ENCODE measurements around the gene NSDHL. TPM values are rescaled to one million over a fixed set of nuclear protein-coding genes. Genes with fewer than 3 reads are reported as not detected.
"Not testable (repeated sequence)": the region's sequence is repeated elsewhere in the genome, so short reads cannot be mapped to it uniquely, and the experiment has no call there.

NSDHL gene
- total and polyA plus RNA-seq, 2 experiments from 2014 or later = 11.2 to 25.2 TPM

DNA sequence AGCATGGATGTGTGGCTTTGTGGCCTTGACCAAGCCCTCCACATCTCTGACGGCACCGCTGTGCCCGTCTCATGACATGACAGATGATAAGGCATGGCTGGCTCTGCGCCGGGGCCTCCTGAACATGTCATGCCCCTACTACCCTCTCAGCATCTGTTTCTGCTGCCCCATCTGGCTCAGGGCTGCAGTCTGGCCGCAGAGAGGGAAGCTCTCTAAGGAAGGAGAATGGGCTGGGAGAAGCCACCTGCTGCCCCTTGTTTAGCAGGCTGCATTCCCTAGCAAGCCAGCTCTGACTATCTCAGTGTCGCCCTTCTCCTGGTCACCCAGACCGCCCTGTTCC is 74.2 kb downstream of the NSDHL start:
- peaks cover 4% of the 10 kb centered on the region; the same call in 1 of the 2 replicates for H3K4me1 ChIP-seq (ENCODE audit: insufficient read depth)
- no peak overlapping the region for H2AFZ ChIP-seq
- H3K9me3 ChIP-seq (ENCODE audit: low read depth) = no peaks in the 10 kb centered on the region
- H3K9ac ChIP-seq = no peak overlapping the region
- H3K4me3 ChIP-seq = no peak overlapping the region
- no peaks in the 10 kb centered on the region for H3F3A ChIP-seq (ENCODE audit: insufficient read depth)
- no peak overlapping the region for H3K4me2 ChIP-seq (ENCODE audit: unreplicated experiment)
- DNase-seq = no peak
- no peaks in the 10 kb centered on the region for H3K27me3 ChIP-seq (replicated peaks; ENCODE audit: insufficient read depth)
- no peak overlapping the region for H3K27ac ChIP-seq
- in situ Hi-C loops (cut with MboI) = no loop called here
- TF ChIP-seq EZH2 (IDR thresholded peaks at IDR 0.05; ENCODE audit: insufficient read depth, poor library complexity, severe bottlenecking) (no peak), EZH2phosphoT487 (IDR thresholded peaks at IDR 0.05; ENCODE audit: insufficient read depth, low read depth) (no peak)
- H3K36me3 ChIP-seq (ENCODE audit: low read depth) = no peaks in the 10 kb centered on the region
- 63 to 67% methylated on average over 3 to 5 of the region's 8 CpGs for WGBS, 2 experiments (ENCODE audit: low coverage in 1 of 2, low lambda C conversion rate in 2 of 2, missing lambda C conversion rate in 2 of 2)
- no peaks in the 10 kb centered on the region for H4K20me1 ChIP-seq (ENCODE audit: insufficient read depth)
- H3K9me2 ChIP-seq (ENCODE audit: insufficient read depth) = no peaks in the 10 kb centered on the region
- no peaks in the 10 kb centered on the region for H3K79me2 ChIP-seq (ENCODE audit: insufficient read depth)

DNA sequence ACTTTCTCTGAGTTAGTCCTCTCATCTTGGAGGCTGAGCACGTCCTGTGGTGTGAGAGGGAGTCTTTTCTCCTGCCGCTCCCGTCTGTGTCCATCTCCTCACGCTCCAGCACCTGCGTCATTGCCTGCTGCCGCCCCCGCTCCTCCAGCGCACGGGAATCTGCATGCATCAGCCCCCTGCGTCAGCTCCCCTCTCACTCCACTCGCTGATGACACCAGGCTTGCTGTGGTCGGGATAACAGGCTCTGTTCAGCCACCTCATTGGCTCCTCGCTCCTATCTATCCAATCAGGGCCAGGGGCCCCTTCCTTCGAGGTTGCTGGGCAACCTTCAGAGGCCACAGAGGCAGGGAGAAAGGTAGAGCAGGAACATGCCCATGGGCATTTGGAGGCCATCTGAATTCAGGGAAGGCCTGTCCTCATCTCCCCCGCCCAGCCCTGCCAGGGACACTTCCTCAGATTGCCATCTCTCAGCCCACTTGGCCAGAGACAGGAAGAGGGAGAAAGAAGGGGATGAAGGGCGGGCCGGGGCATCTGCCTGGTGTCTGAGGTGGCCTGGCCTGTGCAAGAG is 76.3 kb downstream of the NSDHL start:
- no peaks in the 10 kb centered on the region for H4K20me1 ChIP-seq (ENCODE audit: insufficient read depth)
- WGBS, 2 experiments (ENCODE audit: low coverage in 1 of 2, low lambda C conversion rate in 2 of 2, missing lambda C conversion rate in 2 of 2) = 40 to 57% methylated on average over 12 to 17 of the region's 17 CpGs
- no peaks in the 10 kb centered on the region for H3K36me3 ChIP-seq (ENCODE audit: low read depth)
- no peaks in the 10 kb centered on the region for H3F3A ChIP-seq (ENCODE audit: insufficient read depth)
- H2AFZ ChIP-seq = no peak overlapping the region
- H3K27me3 ChIP-seq (replicated peaks; ENCODE audit: insufficient read depth) = no peaks in the 10 kb centered on the region
- H3K4me1 ChIP-seq (ENCODE audit: insufficient read depth) = peaks cover 4% of the 10 kb centered on the region; the same call in 1 of the 2 replicates
- in situ Hi-C loops (cut with MboI) = no loop called here
- no peaks in the 10 kb centered on the region for H3K79me2 ChIP-seq (ENCODE audit: insufficient read depth)
- no peak overlapping the region for H3K9ac ChIP-seq
- no peaks in the 10 kb centered on the region for H3K9me2 ChIP-seq (ENCODE audit: insufficient read depth)
- no peak overlapping the region for H3K4me3 ChIP-seq
- peak; percentile 27 for DNase-seq
- no peak overlapping the region for H3K4me2 ChIP-seq (ENCODE audit: unreplicated experiment)
- H3K9me3 ChIP-seq (ENCODE audit: low read depth) = no peaks in the 10 kb centered on the region
- no peak for TF ChIP-seq EZH2phosphoT487 (IDR thresholded peaks at IDR 0.05; ENCODE audit: insufficient read depth, low read depth)
- no peak for TF ChIP-seq EZH2 (IDR thresholded peaks at IDR 0.05; ENCODE audit: insufficient read depth, poor library complexity, severe bottlenecking)
- no peak overlapping the region for H3K27ac ChIP-seq

DNA sequence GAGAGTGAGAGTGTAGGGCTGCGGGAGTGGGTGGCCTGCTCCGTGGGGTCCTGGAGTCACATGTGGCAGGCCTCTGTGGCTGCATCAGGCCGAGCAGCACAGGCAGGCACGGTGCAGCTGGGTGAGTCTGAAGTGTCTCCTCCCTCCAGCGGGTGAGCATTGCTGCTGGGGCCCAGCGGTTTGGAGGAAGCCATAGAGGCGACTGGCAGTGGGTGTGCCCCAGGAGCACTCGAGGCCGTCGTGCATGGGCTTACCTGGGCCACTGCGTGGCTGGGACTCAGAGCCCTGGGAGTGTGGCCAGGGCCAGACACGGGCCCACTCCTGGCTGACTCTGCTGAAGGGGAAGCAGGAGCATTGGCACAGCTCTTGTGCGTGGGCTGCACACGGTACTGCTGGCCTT is 77.6 kb downstream of the NSDHL start:
- Histone ChIP-seq H3K27ac (no peak overlapping the region), H3K36me3 (ENCODE audit: low read depth) (no peaks in the 10 kb centered on the region), H3K9ac (no peak overlapping the region), H3K9me2 (ENCODE audit: insufficient read depth) (no peaks in the 10 kb centered on the region), H3K4me1 (ENCODE audit: insufficient read depth) (peaks cover 4% of the 10 kb centered on the region; the same call in 1 of the 2 replicates), H3K27me3 (replicated peaks; ENCODE audit: insufficient read depth) (no peaks in the 10 kb centered on the region), H3K4me3 (no peak overlapping the region), H3K79me2 (ENCODE audit: insufficient read depth) (no peaks in the 10 kb centered on the region), H3K9me3 (ENCODE audit: low read depth) (no peaks in the 10 kb centered on the region), H4K20me1 (ENCODE audit: insufficient read depth) (no peaks in the 10 kb centered on the region), H3F3A (ENCODE audit: insufficient read depth) (no peaks in the 10 kb centered on the region), H3K4me2 (ENCODE audit: unreplicated experiment) (no peak overlapping the region), H2AFZ (no peak overlapping the region)
- WGBS, 2 experiments (ENCODE audit: low coverage in 1 of 2, low lambda C conversion rate in 2 of 2, missing lambda C conversion rate in 2 of 2) = 75 to 87% methylated on average over 7 to 8 of the region's 14 CpGs
- DNase-seq = no peak
- TF ChIP-seq EZH2phosphoT487 (IDR thresholded peaks at IDR 0.05; ENCODE audit: insufficient read depth, low read depth) (no peak), EZH2 (IDR thresholded peaks at IDR 0.05; ENCODE audit: insufficient read depth, poor library complexity, severe bottlenecking) (no peak)
- in situ Hi-C loops (cut with MboI) = no loop called here

DNA sequence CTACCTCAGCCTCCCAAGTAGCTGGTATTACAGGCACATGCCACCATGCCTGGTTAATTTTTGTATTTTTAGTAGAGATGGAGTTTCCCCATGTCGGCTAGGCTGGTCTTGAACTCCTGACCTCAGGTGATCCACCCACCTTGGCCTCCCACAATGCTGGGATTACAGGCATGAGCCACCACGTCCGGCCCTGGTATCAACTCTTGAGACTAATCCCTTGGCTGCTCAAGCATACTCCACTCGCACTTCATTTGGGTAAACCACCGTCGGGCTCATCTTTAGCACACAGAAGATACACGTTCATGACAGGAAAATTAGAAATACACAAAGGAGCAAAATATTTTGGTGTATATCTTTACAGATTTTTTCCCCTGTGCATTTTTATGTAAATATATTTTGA is 79.2 kb downstream of the NSDHL start:
- H3K9me2 ChIP-seq (ENCODE audit: insufficient read depth); H3K9me3 ChIP-seq (ENCODE audit: low read depth); H3K4me2 ChIP-seq (ENCODE audit: unreplicated experiment); in situ Hi-C loops (cut with MboI); H3K27ac ChIP-seq; H3F3A ChIP-seq (ENCODE audit: insufficient read depth); H4K20me1 ChIP-seq (ENCODE audit: insufficient read depth); H3K79me2 ChIP-seq (ENCODE audit: insufficient read depth); DNase-seq; H3K4me3 ChIP-seq; H3K4me1 ChIP-seq (ENCODE audit: insufficient read depth); H3K27me3 ChIP-seq (replicated peaks; ENCODE audit: insufficient read depth); H2AFZ ChIP-seq; H3K36me3 ChIP-seq (ENCODE audit: low read depth); H3K9ac ChIP-seq: not testable (repeated sequence)
- 90 to 98% methylated on average over 4 to 7 of the region's 7 CpGs for WGBS, 2 experiments (ENCODE audit: low coverage in 1 of 2, low lambda C conversion rate in 2 of 2, missing lambda C conversion rate in 2 of 2)

DNA sequence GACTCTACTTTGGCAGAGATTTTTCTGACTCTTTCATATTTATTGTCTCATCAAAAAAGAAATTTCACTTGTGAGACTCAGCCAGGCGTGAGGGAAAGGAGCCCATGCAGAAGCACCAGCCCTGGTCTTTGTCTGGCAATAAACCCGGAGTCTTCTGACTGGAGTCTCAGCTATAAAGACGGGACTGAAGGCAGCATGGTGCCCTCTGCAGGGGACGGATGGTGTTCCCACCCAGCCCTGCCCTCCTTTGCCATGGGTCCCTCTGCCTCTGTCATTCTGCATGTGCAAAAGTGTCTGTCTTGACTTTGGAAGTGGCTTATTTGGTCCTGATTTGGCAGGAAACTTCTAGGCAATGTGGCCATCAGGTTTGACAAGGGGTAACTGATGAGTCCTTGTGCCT is 81.2 kb downstream of the NSDHL start:
- H3K79me2 ChIP-seq (ENCODE audit: insufficient read depth) = no peaks in the 10 kb centered on the region
- DNase-seq = no peak
- H3K9ac ChIP-seq = no peak overlapping the region
- no peaks in the 10 kb centered on the region for H3K27me3 ChIP-seq (replicated peaks; ENCODE audit: insufficient read depth)
- H3K4me2 ChIP-seq (ENCODE audit: unreplicated experiment) = no peak overlapping the region
- H2AFZ ChIP-seq = no peak overlapping the region
- H3F3A ChIP-seq (ENCODE audit: insufficient read depth) = no peaks in the 10 kb centered on the region
- H4K20me1 ChIP-seq (ENCODE audit: insufficient read depth) = no peaks in the 10 kb centered on the region
- WGBS, 2 experiments (ENCODE audit: low coverage in 1 of 2, low lambda C conversion rate in 2 of 2, missing lambda C conversion rate in 2 of 2) = 53 to 61% methylated on average over 3 to 4 of the region's 4 CpGs
- no peak overlapping the region for H3K27ac ChIP-seq
- H3K4me1 ChIP-seq (ENCODE audit: insufficient read depth) = no peaks in the 10 kb centered on the region
- no peaks in the 10 kb centered on the region for H3K9me2 ChIP-seq (ENCODE audit: insufficient read depth)
- no peaks in the 10 kb centered on the region for H3K36me3 ChIP-seq (ENCODE audit: low read depth)
- TF ChIP-seq EZH2phosphoT487 (IDR thresholded peaks at IDR 0.05; ENCODE audit: insufficient read depth, low read depth) = no peak
- no peak for TF ChIP-seq EZH2 (IDR thresholded peaks at IDR 0.05; ENCODE audit: insufficient read depth, poor library complexity, severe bottlenecking)
- in situ Hi-C loops (cut with MboI) = no loop called here
- no peaks in the 10 kb centered on the region for H3K9me3 ChIP-seq (ENCODE audit: low read depth)
- H3K4me3 ChIP-seq = no peak overlapping the region
